Hepatocyte (in vitro differentiated cells): ENCODE data around the gene ADGRV1.

Experiments used
- CTCF ChIP-seq: fragments of 200-600 bp; sonication (generic); IDR thresholded peaks from 2 replicates; pipeline ENCODE4 v1.5.1; 2016; ENCODE audit warnings: antibody characterized with exemption, mild to moderate bottlenecking; ENCODE audit not compliant: poor library complexity
- EZH2 ChIP-seq: fragments of 200-600 bp; sonication (generic); IDR thresholded peaks from 2 replicates; pipeline ENCODE4 v1.6.1; 2016; ENCODE audit warnings: antibody characterized with exemption, mild to moderate bottlenecking, borderline replicate concordance
- EZH2phosphoT487 ChIP-seq: fragments of 200-600 bp; sonication (generic); IDR thresholded peaks from one replicate; pipeline ENCODE4 v1.6.1; 2018; ENCODE audit warnings: antibody characterized with exemption, mild to moderate bottlenecking, low read depth, moderate library complexity; ENCODE audit not compliant: unreplicated experiment, severe bottlenecking

- no peak for TF ChIP-seq CTCF
- TF ChIP-seq EZH2, result no peak
- no peak for TF ChIP-seq EZH2phosphoT487
Measured at GRCh38 chr5:91166059-91166807, 607.6 kb downstream of the ADGRV1 start.
